Measurements from ENCODE around the gene KIF13A.

DNA sequence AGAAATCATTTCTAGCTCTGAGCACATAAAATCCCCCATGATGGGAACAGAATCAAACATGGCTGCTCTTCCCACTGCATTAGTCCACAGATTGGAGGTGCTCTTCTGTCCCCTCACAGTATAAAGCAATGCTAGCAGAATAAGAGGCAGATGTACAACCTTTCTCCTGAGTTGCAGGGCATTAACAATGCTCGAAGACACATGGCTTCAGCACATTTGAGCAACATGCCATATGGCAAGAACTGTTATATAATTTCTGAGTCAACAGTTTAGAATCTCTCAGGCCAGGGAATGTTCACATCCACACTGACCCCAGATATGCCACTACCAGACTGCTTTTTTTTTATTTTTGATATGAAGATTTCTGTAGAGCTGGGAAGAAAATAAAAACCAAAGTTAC lies 119.6 kb downstream of the KIF13A start:
- TF ChIP-seq, protein P1, sequence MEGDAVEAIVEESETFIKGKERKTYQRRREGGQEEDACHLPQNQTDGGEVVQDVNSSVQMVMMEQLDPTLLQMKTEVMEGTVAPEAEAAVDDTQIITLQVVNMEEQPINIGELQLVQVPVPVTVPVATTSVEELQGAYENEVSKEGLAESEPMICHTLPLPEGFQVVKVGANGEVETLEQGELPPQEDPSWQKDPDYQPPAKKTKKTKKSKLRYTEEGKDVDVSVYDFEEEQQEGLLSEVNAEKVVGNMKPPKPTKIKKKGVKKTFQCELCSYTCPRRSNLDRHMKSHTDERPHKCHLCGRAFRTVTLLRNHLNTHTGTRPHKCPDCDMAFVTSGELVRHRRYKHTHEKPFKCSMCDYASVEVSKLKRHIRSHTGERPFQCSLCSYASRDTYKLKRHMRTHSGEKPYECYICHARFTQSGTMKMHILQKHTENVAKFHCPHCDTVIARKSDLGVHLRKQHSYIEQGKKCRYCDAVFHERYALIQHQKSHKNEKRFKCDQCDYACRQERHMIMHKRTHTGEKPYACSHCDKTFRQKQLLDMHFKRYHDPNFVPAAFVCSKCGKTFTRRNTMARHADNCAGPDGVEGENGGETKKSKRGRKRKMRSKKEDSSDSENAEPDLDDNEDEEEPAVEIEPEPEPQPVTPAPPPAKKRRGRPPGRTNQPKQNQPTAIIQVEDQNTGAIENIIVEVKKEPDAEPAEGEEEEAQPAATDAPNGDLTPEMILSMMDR (IDR thresholded peaks at IDR 0.05), result no peak
- no peak for TF ChIP-seq POLR2A (IDR thresholded peaks at IDR 0.05)

Data from Peyer's patch (tissue), 4 donors.